ENCODE data around the gene AKR7A2.

AKR7A2 gene

DNA sequence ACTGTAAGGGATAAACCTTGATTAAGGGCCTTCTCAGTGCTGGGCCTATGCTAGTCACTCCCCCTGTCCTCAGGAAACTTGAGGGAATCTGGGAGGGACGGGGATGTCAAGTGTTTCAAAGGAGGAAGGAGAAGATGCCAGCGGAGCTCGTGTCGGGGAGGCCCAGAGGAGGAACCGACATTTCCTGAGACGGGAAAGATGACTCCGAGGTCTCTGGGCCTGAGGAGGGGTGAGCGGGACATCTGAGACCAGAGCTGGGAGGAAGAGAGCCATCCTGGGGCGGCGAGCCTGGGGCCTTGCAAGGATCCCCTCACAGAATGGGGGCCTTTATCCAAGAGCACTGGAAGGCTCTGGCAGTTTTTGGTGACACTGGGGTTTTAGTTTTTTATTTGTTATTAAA is 10.5 kb upstream of the AKR7A2 start:
- TF ChIP-seq, protein P1, sequence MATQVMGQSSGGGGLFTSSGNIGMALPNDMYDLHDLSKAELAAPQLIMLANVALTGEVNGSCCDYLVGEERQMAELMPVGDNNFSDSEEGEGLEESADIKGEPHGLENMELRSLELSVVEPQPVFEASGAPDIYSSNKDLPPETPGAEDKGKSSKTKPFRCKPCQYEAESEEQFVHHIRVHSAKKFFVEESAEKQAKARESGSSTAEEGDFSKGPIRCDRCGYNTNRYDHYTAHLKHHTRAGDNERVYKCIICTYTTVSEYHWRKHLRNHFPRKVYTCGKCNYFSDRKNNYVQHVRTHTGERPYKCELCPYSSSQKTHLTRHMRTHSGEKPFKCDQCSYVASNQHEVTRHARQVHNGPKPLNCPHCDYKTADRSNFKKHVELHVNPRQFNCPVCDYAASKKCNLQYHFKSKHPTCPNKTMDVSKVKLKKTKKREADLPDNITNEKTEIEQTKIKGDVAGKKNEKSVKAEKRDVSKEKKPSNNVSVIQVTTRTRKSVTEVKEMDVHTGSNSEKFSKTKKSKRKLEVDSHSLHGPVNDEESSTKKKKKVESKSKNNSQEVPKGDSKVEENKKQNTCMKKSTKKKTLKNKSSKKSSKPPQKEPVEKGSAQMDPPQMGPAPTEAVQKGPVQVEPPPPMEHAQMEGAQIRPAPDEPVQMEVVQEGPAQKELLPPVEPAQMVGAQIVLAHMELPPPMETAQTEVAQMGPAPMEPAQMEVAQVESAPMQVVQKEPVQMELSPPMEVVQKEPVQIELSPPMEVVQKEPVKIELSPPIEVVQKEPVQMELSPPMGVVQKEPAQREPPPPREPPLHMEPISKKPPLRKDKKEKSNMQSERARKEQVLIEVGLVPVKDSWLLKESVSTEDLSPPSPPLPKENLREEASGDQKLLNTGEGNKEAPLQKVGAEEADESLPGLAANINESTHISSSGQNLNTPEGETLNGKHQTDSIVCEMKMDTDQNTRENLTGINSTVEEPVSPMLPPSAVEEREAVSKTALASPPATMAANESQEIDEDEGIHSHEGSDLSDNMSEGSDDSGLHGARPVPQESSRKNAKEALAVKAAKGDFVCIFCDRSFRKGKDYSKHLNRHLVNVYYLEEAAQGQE (IDR thresholded peaks at IDR 0.05; ENCODE audit: insufficient read depth in 1 of 2, low read depth in 2 of 2, low read length in 2 of 2): no peak
- no peak for TF ChIP-seq POLR2AphosphoS5 (IDR thresholded peaks at IDR 0.05; ENCODE audit: low read depth, low read length)

DNA sequence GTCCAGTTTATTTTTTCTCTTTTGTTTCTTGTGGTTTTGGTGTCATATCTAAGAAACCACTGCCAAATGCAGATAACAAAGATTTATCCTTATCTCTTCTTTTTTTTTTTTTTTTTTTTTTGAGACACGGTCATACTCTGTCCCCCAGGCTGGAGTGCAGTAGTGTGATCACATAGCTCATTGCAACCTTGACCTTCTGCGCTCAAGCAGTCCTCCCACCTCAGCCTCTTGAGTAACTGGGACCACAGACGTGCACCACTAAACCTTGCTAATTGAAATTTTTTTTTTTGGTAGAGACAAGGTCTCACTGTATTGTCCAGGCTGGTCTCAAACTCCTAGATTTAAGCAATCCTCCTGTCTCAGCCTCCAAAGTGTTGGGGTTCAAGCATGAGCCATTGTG is 9.1 kb upstream of the AKR7A2 start:
- TF ChIP-seq TAF1 (IDR thresholded peaks at IDR 0.05; ENCODE audit: borderline replicate concordance, insufficient read depth, low read length) (no peak), POLR2AphosphoS5 (IDR thresholded peaks at IDR 0.05; ENCODE audit: low read depth, low read length) (no peak), SIN3A (IDR thresholded peaks at IDR 0.05; ENCODE audit: borderline replicate concordance, insufficient read depth, low read length) (no peak), FOXP2 (optimal IDR thresholded peaks at IDR 0.05; ENCODE audit: borderline replicate concordance, extremely low read depth, extremely low read length, insufficient read depth) (no peak)
- TF ChIP-seq, protein P1 (IDR thresholded peaks at IDR 0.05; ENCODE audit: insufficient read depth in 1 of 2, low read depth in 2 of 2, low read length in 2 of 2): no peak

DNA sequence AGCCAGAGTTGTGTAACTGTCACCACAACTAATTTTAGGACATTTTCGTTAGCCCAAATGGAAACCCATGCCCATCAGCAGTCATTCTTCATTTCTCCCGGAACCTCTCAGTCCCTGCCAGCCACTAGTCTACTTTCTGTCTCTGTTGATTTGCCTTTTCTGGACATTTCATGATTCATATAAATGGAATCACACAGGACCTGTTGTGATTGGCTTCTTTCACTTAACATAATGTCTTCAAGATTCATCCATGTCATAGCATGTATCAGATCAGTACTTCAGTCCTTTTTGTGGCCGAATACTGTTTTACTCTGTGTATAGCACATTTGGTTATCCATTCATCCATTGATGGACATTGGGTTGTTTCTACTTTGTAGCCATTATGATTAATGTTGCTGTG is 7.3 kb upstream of the AKR7A2 start:
- TF ChIP-seq, protein P1 (IDR thresholded peaks at IDR 0.05; ENCODE audit: insufficient read depth in 1 of 2, low read depth in 2 of 2, low read length in 2 of 2): no peak
- no peak for TF ChIP-seq FOXP2 (optimal IDR thresholded peaks at IDR 0.05; ENCODE audit: borderline replicate concordance, extremely low read depth, extremely low read length, insufficient read depth)
- TF ChIP-seq POLR2AphosphoS5 (IDR thresholded peaks at IDR 0.05; ENCODE audit: low read depth, low read length): no peak
- TF ChIP-seq TAF1 (IDR thresholded peaks at IDR 0.05; ENCODE audit: borderline replicate concordance, insufficient read depth, low read length): no peak
- no peak for TF ChIP-seq SIN3A (IDR thresholded peaks at IDR 0.05; ENCODE audit: borderline replicate concordance, insufficient read depth, low read length)

DNA sequence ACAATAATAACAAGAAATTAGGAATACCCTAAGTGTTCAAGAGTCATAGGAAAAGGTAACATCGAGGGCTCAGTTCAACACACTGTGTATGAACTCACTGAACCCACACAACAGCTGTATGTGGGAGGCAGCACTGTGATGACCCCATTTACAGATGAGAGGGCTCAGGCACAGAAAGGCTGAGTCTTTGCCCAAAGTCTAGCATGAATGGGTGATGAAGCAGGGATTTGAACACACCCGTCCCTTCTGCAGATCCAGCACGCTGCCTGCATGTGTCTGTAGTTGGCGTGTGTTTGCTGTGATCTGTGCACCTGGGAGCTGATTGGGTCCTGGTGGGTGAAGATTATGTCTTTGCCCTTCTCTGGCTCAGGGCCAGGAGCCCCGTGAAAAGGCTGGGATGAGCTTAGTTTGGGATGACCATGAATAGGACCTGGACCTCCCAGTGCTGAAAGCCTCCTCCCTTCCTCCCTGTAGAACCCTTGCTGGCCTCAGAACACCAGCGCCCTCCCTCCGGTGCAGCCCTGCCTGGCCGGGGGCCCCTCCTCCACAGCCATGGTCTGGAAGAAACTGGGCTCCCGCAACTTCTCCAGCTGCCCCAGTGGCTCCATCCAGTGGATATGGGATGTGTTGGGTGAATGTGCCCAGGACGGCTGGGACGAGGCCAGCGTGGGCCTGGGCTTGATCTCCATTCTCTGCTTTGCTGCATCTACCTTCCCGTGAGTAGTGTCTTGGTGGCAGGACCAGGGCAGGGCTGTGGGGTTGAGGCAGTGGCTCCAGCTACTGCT is 5.4 kb upstream of the AKR7A2 start:
- TF ChIP-seq POLR2AphosphoS5 (IDR thresholded peaks at IDR 0.05; ENCODE audit: low read depth, low read length) (no peak), TAF1 (IDR thresholded peaks at IDR 0.05; ENCODE audit: borderline replicate concordance, insufficient read depth, low read length) (no peak), FOXP2 (optimal IDR thresholded peaks at IDR 0.05; ENCODE audit: borderline replicate concordance, extremely low read depth, extremely low read length, insufficient read depth) (no peak), SIN3A (IDR thresholded peaks at IDR 0.05; ENCODE audit: borderline replicate concordance, insufficient read depth, low read length) (no peak)
- TF ChIP-seq, protein P1 (IDR thresholded peaks at IDR 0.05; ENCODE audit: insufficient read depth in 1 of 2, low read depth in 2 of 2, low read length in 2 of 2): no peak
